ENCODE measurements around the gene GPR158.
"Not testable (repeated sequence)": the region's sequence is repeated elsewhere in the genome, so short reads cannot be mapped to it uniquely, and the experiment has no call there.

GPR158 gene

DNA sequence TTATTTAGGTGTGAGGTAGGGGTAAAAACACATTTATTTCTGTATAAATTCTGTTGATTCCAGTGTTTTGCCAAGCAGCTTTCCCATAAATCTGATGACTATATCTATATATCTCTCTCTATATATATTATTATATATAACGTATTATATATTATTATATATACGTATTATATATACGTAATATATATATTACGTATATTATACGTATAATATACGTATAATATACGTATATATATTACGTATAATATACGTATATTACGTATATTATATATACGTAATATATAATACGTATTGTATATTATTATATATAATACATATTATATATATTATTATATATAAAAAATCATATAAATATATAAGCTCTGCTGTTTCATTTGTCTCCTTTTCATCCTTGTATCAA lies 163.5 kb downstream of the GPR158 start:
- no peak overlapping the region for H3K4me3 ChIP-seq (ENCODE audit: control insufficient read depth, low read depth, low read length)
- DNase-seq (ENCODE audit: low read depth), result no peak
- TF ChIP-seq, protein P1, sequence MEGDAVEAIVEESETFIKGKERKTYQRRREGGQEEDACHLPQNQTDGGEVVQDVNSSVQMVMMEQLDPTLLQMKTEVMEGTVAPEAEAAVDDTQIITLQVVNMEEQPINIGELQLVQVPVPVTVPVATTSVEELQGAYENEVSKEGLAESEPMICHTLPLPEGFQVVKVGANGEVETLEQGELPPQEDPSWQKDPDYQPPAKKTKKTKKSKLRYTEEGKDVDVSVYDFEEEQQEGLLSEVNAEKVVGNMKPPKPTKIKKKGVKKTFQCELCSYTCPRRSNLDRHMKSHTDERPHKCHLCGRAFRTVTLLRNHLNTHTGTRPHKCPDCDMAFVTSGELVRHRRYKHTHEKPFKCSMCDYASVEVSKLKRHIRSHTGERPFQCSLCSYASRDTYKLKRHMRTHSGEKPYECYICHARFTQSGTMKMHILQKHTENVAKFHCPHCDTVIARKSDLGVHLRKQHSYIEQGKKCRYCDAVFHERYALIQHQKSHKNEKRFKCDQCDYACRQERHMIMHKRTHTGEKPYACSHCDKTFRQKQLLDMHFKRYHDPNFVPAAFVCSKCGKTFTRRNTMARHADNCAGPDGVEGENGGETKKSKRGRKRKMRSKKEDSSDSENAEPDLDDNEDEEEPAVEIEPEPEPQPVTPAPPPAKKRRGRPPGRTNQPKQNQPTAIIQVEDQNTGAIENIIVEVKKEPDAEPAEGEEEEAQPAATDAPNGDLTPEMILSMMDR (IDR thresholded peaks at IDR 0.05; ENCODE audit: control insufficient read depth, insufficient read depth, low read depth, low read length, missing control alignments), result no peak

- no peak overlapping the region for H3K4me3 ChIP-seq (ENCODE audit: control insufficient read depth, low read depth, low read length)
- DNase-seq (ENCODE audit: low read depth), result no peak
- TF ChIP-seq, protein P1 (IDR thresholded peaks at IDR 0.05; ENCODE audit: control insufficient read depth, insufficient read depth, low read depth, low read length, missing control alignments), result no peak
Measured at GRCh38 chr10:25339966-25340365, 165.2 kb downstream of the GPR158 start.

DNA sequence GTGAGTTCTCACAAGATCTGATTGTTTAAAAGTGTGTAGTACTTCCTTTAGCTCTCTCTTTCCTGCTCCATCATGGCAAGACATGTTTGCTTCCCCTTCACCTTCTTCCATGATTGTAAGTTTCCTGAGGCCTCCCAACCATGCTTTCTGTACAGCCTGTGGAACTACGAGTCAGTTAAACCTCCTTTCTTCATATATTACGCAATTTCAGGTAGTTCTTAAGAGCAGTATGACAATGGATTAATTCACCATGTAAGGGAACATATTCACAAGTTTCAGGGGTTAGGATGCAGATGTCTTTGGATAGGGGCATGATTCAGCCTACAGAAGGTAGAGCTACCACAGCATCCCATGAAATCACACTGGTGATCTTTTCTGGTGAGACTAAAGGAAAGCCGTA lies 174.7 kb downstream of the GPR158 start:
- no peak overlapping the region for H3K4me3 ChIP-seq (ENCODE audit: control insufficient read depth, low read depth, low read length)
- TF ChIP-seq, protein P1 (IDR thresholded peaks at IDR 0.05; ENCODE audit: control insufficient read depth, insufficient read depth, low read depth, low read length, missing control alignments), result no peak
- no peak for DNase-seq (ENCODE audit: low read depth)

GRCh38 chr10:25356609-25357008 lies 181.8 kb downstream of the GPR158 start:
- H3K4me3 ChIP-seq (ENCODE audit: control insufficient read depth, low read depth, low read length), result no peak overlapping the region
- no peak for DNase-seq (ENCODE audit: low read depth)
- TF ChIP-seq, protein P1 (IDR thresholded peaks at IDR 0.05; ENCODE audit: control insufficient read depth, insufficient read depth, low read depth, low read length, missing control alignments), result no peak

GRCh38 chr10:25357269-25357668 lies 182.5 kb downstream of the GPR158 start:
- DNase-seq (ENCODE audit: low read depth), result no peak
- no peak overlapping the region for H3K4me3 ChIP-seq (ENCODE audit: control insufficient read depth, low read depth, low read length)
- TF ChIP-seq, protein P1 (IDR thresholded peaks at IDR 0.05; ENCODE audit: control insufficient read depth, insufficient read depth, low read depth, low read length, missing control alignments), result no peak

DNA sequence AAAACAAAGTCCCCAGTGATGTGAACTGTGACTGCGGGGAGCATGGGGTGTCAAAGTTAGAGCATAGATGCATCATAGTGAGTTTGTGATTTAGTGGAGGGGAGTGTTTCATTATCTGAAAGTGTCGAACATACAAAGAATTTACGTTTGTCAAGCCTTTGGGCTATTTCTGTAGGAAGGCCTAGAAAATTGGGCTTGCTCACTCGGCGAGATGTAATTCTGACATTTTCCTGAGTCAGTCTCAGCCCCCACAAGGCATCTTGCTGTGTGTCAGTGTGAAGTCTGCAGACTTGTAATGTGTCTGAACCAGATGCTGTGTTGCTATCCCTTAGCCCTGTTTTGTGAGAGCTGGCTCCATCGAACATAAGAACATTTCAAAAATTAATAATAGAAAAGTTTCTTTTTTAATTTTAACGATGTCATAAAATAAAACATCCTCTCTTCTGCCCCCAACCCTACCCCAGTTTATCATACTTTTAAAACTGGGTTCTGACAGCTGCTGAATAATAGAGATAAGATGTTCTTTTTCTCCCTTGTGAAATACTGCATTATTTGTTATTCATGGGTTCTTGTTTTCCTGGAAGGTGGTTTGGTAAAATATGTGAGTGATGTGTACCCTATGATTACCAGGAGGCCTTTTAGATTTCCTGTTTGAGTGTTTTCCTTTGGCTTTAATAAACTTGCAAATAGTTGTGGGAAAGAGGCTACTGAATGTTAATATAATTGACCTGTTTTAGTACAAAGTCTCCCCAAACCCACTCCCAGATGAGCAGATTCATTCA lies 207.4 kb downstream of the GPR158 start:
- H3K4me3 ChIP-seq (ENCODE audit: control insufficient read depth, low read depth, low read length), result no peak overlapping the region
- no peak for DNase-seq (ENCODE audit: low read depth)
- TF ChIP-seq, protein P1 (IDR thresholded peaks at IDR 0.05; ENCODE audit: control insufficient read depth, insufficient read depth, low read depth, low read length, missing control alignments), result no peak

- not testable (repeated sequence) for H3K4me3 ChIP-seq (ENCODE audit: control insufficient read depth, low read depth, low read length); DNase-seq (ENCODE audit: low read depth)
Measured at GRCh38 chr10:25382901-25383300, 208.1 kb downstream of the GPR158 start.

Data from AG09309 (cell line).